ENCODE results near the gene MRPL37.

MRPL37 gene

DNA sequence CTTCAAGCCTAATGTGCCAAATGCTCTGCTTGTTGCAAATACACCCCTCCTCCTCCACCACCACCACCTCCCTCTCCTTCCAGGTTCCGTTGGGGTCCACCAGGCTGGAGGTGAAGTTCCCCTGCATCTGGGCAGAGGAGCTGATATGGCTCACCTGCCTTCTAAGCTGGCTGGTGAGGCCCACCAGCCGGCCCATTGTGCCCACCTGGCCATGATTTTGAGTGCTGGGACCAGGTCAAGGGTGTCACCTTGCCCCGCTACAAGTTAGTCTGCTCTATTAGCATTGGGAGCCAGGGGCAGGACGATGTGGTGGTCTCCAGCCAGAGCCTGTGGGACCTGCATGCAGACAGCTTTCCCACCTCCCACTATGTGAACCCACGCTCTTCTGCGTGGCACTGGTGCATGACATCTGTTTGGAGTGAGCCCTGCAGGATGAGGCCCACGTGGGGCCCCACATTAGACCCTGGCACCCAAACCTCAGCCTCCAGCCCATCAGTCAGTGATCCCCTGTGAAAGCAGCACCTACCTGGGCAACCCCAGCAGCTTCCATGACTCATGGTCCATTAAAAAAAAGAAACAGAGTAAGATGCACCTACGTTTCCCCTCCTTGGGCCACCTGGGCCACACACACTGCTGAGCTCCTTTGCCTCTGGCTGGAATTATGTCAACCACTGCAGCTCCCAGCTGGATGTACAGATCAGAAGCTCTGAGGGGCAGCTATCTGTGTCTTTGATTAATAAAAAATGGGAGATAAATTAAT, 31.6 kb upstream of the MRPL37 start:
- intact Hi-C loops (cut with DNase I; ENCODE audit: low total_unique reads): no loop called here

GRCh38 chr1:54169068-54169467, 30.9 kb upstream of the MRPL37 start:
- intact Hi-C loops (cut with DNase I; ENCODE audit: low total_unique reads): no loop called here

More for the DNA sequence above, 31.6 kb upstream of the MRPL37 start:
- no peak for DNase-seq
- no peaks in the 10 kb centered on the region for H3K4me1 ChIP-seq
- no peak for TF ChIP-seq CTCF (IDR thresholded peaks at IDR 0.05)
- H3K9me3 ChIP-seq: no peaks in the 10 kb centered on the region
- H3K4me3 ChIP-seq: no peak overlapping the region
- no peaks in the 10 kb centered on the region for H3K36me3 ChIP-seq
- H3K27me3 ChIP-seq: no peaks in the 10 kb centered on the region
- no peak overlapping the region for H3K27ac ChIP-seq

DNA sequence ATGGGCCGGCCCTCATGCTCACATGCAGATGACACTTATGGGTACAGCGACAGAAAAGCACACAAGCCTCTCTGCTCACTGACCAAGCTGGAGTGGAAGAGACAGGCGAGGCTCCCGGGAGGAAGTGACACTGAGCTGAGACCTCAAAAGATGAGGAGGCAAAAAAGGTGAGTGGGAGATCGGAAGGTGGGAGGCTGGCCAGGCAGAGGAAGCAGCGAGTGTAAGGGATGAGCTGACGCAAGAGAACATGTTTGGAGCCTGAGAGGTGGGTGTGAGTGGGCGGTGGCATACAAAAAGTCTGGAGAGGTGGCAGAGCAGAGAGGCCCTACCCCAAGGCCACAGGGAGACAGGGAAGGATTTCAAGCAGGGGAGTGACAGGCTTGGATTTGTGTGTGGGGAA, 29.0 kb upstream of the MRPL37 start:
- no peaks in the 10 kb centered on the region for H3K4me1 ChIP-seq
- H3K27ac ChIP-seq: no peak overlapping the region
- DNase-seq: no peak
- H3K36me3 ChIP-seq: peaks cover 6 to 17% (median 16%) of the 10 kb centered on the region in 3 donors
- H3K4me3 ChIP-seq: no peak overlapping the region
- intact Hi-C loops (cut with DNase I; ENCODE audit: low total_unique reads): no loop called here
- no peaks in the 10 kb centered on the region for H3K27me3 ChIP-seq
- H3K9me3 ChIP-seq: no peaks in the 10 kb centered on the region
- TF ChIP-seq CTCF (IDR thresholded peaks at IDR 0.05): no peak

More at GRCh38 chr1:54169068-54169467, 30.9 kb upstream of the MRPL37 start:
- no peak for DNase-seq
- Histone ChIP-seq H3K9me3 (no peaks in the 10 kb centered on the region), H3K27ac (no peak overlapping the region), H3K27me3 (no peaks in the 10 kb centered on the region), H3K4me1 (no peaks in the 10 kb centered on the region), H3K36me3 (peaks cover 0 to 3% (median 2%) of the 10 kb centered on the region in 3 donors), H3K4me3 (no peak overlapping the region)
- no peak for TF ChIP-seq CTCF (IDR thresholded peaks at IDR 0.05)

GRCh38 chr1:54171606-54172005, 28.4 kb upstream of the MRPL37 start:
- H3K27ac ChIP-seq: no peak overlapping the region
- H3K4me1 ChIP-seq: no peaks in the 10 kb centered on the region
- DNase-seq: no peak
- TF ChIP-seq CTCF (IDR thresholded peaks at IDR 0.05): no peak
- no peaks in the 10 kb centered on the region for H3K9me3 ChIP-seq
- H3K4me3 ChIP-seq: no peak overlapping the region
- intact Hi-C loops (cut with DNase I; ENCODE audit: low total_unique reads): no loop called here
- peaks cover 6 to 22% (median 16%) of the 10 kb centered on the region in 3 donors for H3K36me3 ChIP-seq
- no peaks in the 10 kb centered on the region for H3K27me3 ChIP-seq

- no peak for TF ChIP-seq CTCF (IDR thresholded peaks at IDR 0.05)
- Histone ChIP-seq H3K27me3 (no peaks in the 10 kb centered on the region), H3K4me1 (no peaks in the 10 kb centered on the region), H3K27ac (no peak overlapping the region), H3K36me3 (peaks cover 6 to 29% (median 16%) of the 10 kb centered on the region in 3 donors), H3K4me3 (no peak overlapping the region), H3K9me3 (no peaks in the 10 kb centered on the region)
- no peak for DNase-seq
- intact Hi-C loops (cut with DNase I; ENCODE audit: low total_unique reads): no loop called here
Measured at GRCh38 chr1:54172614-54173599, 27.1 kb upstream of the MRPL37 start.

Data from tibial artery (tissue), 4 donors.